ENCODE data around the gene NES.
"Not testable (repeated sequence)": the region's sequence is repeated elsewhere in the genome, so short reads cannot be mapped to it uniquely, and the experiment has no call there.

Gene NES

GRCh38 chr1:156643049-156643777, 34.0 kb downstream of the NES start:
- peak; percentile 42 for DNase-seq

DNA sequence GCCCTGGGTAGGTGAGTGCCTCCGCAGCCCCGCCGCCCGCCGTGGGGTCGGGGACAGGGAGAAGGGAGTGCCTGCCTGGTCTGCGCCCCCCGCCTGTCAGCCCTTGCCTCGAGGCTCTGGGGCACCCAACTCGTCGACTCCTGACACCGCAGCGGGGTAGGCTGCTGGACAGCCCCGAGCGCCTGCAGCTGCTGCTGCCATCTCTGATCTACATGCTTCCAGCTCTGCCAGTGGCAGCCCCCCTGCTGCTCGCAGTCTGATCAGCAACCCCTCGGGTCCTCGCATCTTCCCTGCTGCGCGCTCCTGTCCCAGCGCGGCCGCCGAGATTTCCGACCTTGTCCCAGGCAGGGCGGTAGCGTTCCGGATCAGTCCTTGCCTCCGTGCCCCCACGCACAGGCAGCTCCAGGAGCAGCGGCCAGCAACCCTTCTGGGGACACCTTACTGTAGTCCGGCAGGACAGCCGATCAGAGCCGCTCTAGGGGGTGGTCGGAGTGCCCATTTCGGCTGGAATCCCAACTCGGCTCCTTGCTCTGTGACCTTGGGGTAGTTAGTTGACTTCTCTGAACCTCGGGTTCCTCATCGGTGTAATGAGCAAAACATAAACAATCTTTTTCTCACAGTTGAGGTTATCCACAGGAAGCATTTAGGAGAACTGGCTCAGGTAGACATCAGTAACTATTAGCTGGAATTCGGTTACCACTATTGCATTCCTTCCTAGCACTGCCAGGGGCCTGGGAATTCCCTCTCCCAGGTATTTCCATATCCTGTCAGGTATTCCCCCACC, 34.8 kb downstream of the NES start:
- peak; percentile 48 for DNase-seq

DNA sequence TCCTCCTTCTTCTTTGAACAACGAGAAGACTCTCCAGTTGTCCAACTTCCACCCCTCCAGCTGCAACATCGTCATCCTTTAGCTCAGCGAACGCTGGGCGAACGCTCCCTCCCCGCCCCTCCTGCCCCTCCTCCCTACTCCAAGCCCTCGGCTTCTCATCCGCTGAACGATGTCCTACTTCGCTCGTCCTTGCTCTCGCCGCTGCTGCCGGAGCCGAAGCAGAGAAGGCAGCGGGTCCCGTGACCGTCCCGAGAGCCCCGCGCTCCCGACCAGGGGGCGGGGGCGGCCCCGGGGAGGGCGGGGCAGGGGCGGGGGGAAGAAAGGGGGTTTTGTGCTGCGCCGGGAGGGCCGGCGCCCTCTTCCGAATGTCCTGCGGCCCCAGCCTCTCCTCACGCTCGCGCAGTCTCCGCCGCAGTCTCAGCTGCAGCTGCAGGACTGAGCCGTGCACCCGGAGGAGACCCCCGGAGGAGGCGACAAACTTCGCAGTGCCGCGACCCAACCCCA, 35.4 kb downstream of the NES start, which contains the start of gene BCAN:
BCAN (plus strand) TSS at position 357 of the 504 bp plus-strand sequence. CDS start 3,938 bp downstream, outside the sequence.
- DNase-seq, result peak; percentile 81

- peak; percentile 51 for DNase-seq
These were observed 36.1 kb downstream of the NES start for GRCh38 chr1:156640842-156641706.

DNA sequence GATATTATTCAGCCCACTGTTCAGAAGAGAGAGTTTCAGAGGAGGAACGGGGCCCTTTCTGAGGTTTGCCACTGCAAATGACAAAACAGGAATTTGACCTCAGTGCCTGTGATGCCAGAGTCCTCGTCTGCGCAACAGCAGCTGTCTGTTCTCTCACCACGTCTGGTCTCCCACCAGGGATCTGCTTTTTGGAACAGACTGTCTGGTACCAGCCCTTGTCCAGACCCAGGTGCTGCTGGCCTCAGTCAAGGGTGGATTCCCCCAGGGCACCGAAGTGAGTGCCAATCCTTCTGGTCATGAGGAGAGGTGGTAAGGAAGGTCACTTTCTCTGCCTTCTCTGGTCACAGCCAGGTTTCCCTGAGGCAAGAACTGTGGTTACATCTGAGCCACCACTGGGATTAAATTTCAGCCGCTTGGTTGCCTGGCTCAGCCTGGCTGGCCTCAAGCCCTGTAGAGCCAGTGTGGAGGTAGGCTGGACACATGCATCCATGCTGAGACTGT, 37.6 kb downstream of the NES start:
- DNase-seq, result peak; percentile 43

DNA sequence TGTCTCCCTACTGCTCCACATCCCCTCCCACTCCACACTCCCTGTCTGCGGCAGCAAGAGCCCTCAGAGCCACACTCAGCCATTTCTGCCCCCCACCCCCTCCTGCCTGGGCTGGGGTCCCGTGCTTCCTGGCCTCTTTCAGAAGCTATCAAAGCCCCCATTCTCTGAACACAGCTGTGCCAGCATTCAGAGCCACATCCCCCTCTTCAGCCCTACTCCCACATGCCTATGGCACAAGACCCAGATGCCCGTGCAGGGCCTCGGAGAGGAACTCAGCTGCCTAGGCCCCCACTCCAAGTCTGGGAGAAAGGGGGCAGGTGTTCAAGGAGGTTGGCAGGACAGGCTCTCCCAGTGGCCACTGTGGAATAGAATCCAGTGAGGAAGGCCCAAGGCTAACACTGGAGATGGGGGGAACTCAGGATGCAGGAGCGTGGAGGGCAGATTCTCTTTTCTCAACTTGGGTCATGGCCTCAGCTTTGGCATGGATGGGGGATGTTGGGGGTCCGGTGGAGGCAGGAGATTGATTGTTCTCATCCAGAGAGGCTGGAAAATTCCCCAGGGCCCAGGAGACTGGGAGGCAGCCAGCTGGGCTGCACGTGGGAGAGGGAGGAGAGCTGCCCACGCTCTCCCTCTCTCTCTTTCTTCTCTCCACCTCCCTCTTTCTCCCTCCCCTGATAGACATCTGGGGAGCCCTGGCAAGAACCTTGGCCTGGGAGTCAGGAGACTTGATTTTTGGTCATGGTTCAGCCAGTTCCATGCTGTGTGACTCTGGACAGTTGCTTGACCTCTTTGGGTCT, 38.8 kb downstream of the NES start:
- DNase-seq, result no peak

DNA sequence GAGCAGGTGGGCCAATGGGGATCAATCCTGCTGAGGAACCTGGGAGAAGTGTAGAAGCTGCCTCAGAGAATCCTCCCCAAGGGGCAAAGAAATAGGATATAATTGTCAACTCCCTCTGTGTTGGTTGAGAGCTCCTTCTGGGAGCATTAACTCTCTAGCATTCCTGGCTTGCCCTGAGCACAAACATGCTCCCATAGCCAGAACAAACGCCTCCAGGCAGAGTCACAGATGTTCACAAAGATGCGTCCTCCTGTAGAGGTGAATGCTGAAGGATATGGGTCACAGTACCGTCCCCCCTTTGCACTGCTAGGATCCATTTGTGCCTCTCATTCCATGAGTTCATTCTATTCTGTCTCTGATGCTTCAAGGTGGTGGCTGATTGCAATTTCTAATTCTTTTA, 44.9 kb downstream of the NES start:
- no peak for DNase-seq

GRCh38 chr1:156631152-156631551, 46.1 kb downstream of the NES start:
- DNase-seq, result not testable (repeated sequence)

GRCh38 chr1:156629823-156630449, 47.3 kb downstream of the NES start:
- DNase-seq, result no peak

GRCh38 chr1:156627313-156627880, 49.8 kb downstream of the NES start:
- DNase-seq, result peak; percentile 87

DNA sequence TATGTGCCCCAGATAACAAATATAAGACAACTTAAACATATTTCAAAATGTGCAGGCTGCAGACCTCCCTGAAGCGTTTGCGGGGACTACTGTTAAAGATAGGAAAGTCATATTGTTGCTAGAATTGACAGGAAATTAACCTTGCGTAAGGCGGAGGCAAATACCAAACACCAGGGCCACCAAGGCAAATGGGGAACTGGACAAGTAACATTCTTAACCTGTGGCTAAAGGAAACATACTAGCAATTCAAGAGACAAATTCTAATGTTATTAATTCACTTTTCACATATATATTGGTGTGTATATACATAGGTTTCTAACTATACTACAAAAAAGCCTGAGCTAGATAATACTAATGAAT, 51.1 kb downstream of the NES start:
- no peak for DNase-seq

DNA sequence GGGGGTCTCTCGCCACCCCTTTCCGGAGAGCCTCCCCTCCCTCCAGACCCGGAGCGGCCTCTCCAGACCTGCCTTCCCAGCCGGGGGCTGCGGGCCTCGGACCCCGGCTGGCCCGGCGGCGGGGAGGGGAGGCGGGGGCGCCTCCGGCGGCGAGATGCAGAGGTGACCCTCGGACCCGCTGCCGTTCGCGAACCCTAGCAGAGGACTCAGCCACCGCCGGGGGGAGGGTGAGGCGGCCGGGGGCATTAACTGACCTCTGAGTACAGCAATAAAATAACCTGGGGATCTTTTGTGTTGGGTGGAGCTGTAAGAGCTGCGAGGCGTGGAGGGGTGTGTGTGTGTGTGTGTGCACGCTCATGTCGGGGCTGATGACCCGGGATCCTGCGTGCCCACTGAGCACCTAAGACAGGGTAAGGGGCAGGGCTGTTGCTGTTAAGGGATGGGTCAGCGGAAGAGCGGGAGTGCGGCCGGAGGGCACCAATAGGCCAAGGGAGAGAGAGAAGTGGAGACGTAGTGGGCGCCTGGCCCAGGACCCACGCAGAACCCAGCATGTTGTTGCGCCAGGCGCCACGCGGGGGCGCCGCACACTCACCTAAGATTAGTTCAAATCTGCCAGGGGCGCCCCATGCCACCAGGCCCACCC, 51.6 kb downstream of the NES start:
- peak; percentile 72 for DNase-seq

DNA sequence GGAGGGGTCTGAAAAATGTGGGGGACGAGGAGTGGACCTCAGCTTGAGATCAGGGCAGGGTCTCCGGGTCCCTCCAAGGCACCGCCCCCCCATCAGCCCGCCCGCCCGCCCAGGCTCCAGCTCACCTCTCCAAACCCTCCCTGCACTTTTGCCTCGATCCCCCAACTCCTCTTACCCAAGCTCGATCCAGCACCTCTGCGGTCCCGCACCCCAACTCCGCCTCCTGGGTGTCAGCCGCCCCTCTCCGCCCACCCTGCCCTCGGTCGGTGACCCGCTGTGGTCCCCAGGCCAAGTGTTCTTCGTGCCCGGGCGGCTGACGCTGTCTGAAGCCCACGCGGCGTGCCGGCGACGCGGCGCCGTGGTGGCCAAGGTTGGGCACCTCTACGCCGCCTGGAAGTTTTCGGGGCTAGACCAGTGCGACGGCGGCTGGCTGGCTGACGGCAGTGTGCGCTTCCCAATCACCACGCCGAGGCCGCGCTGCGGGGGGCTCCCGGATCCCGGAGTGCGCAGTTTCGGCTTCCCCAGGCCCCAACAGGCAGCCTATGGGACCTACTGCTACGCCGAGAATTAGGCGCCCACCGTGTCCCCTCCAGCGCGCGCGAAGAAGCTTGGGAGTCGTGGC, 52.3 kb downstream of the NES start:
- DNase-seq, result peak; percentile 41

DNA sequence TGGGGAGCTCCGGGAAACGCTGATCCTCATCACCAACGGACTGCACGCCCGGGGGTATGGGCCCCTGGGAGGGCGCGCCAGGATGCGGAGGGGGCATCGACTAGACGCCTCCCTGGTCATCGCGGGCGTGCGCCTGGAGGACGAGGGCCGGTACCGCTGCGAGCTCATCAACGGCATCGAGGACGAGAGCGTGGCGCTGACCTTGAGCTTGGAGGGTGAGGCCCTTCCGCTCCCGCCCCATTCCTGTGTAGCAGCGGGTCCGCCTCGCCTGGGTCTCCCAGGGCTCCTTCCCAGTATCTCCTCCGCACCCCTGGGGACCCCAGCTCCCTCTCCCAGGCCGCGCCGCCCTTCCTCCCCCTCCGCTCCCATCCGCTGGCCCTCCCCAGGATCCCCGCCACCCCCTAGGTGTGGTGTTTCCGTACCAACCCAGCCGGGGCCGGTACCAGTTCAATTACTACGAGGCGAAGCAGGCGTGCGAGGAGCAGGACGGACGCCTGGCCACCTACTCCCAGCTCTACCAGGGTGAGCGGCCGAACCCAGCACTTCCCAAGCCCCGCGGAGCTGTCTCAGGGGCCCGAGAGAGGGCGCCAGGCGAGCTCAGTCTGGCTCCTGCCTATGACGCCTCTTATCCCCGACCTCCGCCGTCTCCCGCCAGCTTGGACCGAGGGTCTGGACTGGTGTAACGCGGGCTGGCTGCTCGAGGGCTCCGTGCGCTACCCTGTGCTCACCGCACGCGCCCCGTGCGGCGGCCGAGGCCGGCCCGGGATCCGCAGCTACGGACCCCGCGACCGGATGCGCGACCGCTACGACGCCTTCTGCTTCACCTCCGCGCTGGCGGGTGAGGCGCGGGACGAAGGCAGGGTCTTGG, 53.0 kb downstream of the NES start:
- peak; percentile 84 for DNase-seq

DNA sequence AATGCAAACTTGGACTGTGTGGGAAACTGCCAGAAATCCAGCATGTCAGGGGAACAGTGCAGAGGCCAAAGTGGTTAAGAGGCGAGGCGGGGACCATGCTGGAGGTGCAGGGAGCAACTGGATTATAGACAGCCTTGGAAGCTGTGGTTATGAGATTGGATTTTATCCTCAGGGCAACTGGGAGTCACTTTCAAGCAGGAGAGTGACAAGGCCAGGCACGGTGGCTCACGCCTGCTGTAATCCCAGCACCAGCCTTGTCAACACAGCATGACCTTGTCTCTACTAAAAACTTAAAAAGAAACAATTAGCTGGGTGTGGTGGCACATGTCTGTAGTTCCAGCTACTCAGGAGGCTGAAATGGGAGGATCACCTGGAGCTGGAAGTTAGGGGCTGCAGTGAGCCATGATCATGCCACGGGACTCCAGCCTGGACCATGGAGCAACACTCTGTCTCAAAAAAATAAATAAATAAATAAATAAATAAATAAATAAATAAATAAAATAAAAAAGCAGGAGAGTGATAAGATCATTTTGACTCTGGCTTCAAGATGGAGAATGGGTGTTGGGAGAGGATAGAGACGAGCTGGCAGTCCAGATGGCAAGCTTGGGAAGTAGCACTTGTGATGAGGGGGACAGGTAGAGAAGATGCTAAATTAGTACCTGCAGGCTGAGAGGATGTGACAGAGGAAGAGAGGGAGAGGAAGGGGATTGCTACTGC, 54.5 kb downstream of the NES start:
- no peak for DNase-seq

DNA sequence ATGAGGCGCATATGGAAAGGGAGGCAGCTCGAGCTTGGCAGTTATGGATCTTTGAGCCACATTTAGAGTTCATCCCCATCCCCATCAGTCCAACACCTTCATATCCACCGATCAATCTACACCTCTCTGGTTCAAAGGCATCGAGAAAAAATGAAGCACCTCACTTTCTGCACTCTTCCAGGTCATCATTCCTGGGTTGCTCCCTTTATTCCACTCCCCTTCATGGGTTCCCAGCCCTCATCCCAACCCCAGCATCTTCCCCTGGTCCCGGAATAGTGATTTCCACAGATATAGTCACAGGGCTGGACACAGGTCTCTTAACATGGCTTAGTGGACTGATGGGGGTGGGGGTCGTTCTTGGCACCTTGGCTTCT, 57.6 kb downstream of the NES start:
- no peak for DNase-seq

- DNase-seq, result peak; percentile 73
These were observed 58.2 kb downstream of the NES start, which contains the start of gene HAPLN2 for GRCh38 chr1:156618853-156619581. Gene HAPLN2, plus strand, starts transcription at chr1:156619415. Its CDS starts 4,076 bp downstream, at chr1:156623491.

All from DMS53 (cell line).